HL-60 (cell line): ENCODE results near the gene HK1.

Experiments used
- DNase-seq, 2 experiments: peaks; one replicate each; pipeline ENCODE4 v3.0.0-alpha.2; 2010 to 2020; ENCODE audit warnings: low read depth in 1 of 2, low spot score in 1 of 2
- H3K27ac ChIP-seq: fragments of 250-450 bp; sonication (Bioruptor Pico); replicated peaks from 2 replicates; pipeline ENCODE4 v1.5.1; 2020; ENCODE audit warnings: mild to moderate bottlenecking, moderate library complexity
- H3K27me3 ChIP-seq: fragments of 250-450 bp; sonication (Bioruptor Pico); 2 replicates; pipeline ENCODE4 v1.5.1; 2021; ENCODE audit warnings: mild to moderate bottlenecking, moderate library complexity; ENCODE audit not compliant: insufficient read depth, poor library complexity, severe bottlenecking
- H3K4me3 ChIP-seq: replicated peaks from 2 replicates; pipeline ENCODE4 v1.5.1; 2011; ENCODE audit warnings: mild to moderate bottlenecking, control low read depth, low read length; ENCODE audit not compliant: insufficient read depth
- GABPA ChIP-seq: IDR thresholded peaks from 2 replicates; pipeline ENCODE4 v1.6.1; 2012; ENCODE audit warnings: low read depth
- POLR2AphosphoS5 ChIP-seq: IDR thresholded peaks from 2 replicates; pipeline ENCODE4 v1.6.1; 2012; ENCODE audit warnings: low read depth
- REST ChIP-seq: IDR thresholded peaks from 2 replicates; pipeline ENCODE4 v1.6.1; 2012; ENCODE audit warnings: low read depth; ENCODE audit not compliant: insufficient replicate concordance
- SPI1 ChIP-seq: IDR thresholded peaks from 2 replicates; pipeline ENCODE4 v1.6.1; 2012; ENCODE audit warnings: low read depth, mild to moderate bottlenecking, borderline replicate concordance
- TF ChIP-seq, protein P1 (sequence below): IDR thresholded peaks from one replicate; pipeline ENCODE4 v1.5.1; 2011; ENCODE audit warnings: low read length, control low read depth, inconsistent platforms; ENCODE audit not compliant: insufficient read depth

HK1 gene

GRCh38 chr10:69372126-69372980, 94.1 kb downstream of the HK1 start:
- no peaks in the 10 kb centered on the region for H3K27me3 ChIP-seq
- DNase-seq: no peak
- TF ChIP-seq REST: no peak
- TF ChIP-seq POLR2AphosphoS5: no peak
- TF ChIP-seq, protein P1, sequence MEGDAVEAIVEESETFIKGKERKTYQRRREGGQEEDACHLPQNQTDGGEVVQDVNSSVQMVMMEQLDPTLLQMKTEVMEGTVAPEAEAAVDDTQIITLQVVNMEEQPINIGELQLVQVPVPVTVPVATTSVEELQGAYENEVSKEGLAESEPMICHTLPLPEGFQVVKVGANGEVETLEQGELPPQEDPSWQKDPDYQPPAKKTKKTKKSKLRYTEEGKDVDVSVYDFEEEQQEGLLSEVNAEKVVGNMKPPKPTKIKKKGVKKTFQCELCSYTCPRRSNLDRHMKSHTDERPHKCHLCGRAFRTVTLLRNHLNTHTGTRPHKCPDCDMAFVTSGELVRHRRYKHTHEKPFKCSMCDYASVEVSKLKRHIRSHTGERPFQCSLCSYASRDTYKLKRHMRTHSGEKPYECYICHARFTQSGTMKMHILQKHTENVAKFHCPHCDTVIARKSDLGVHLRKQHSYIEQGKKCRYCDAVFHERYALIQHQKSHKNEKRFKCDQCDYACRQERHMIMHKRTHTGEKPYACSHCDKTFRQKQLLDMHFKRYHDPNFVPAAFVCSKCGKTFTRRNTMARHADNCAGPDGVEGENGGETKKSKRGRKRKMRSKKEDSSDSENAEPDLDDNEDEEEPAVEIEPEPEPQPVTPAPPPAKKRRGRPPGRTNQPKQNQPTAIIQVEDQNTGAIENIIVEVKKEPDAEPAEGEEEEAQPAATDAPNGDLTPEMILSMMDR: no peak
- no peak for TF ChIP-seq GABPA
- H3K27ac ChIP-seq: no peak overlapping the region
- no peak overlapping the region for H3K4me3 ChIP-seq

GRCh38 chr10:69374242-69374641, 95.9 kb downstream of the HK1 start:
- TF ChIP-seq SPI1: no peak
- no peak for TF ChIP-seq POLR2AphosphoS5
- TF ChIP-seq, protein P1: no peak
- no peak for TF ChIP-seq GABPA
- no peak for TF ChIP-seq REST
- Histone ChIP-seq H3K4me3 (no peak overlapping the region), H3K27me3 (no peaks in the 10 kb centered on the region), H3K27ac (no peak overlapping the region)
- DNase-seq: no peak

- no peak overlapping the region for H3K27ac ChIP-seq
- no peak for DNase-seq
- no peaks in the 10 kb centered on the region for H3K27me3 ChIP-seq
- TF ChIP-seq GABPA (no peak), REST (no peak), SPI1 (no peak), POLR2AphosphoS5 (no peak)
- TF ChIP-seq, protein P1: no peak
- H3K4me3 ChIP-seq: no peak overlapping the region
These were observed 96.6 kb downstream of the HK1 start for GRCh38 chr10:69374931-69375306.
